Endothelial cell of umbilical vein (primary cell): ENCODE data around the gene DACT2. TPM values are rescaled to one million over a fixed set of nuclear protein-coding genes. Genes with fewer than 3 reads are reported as not detected.

Experiments
- BruUV-seq: library from RNA; stranded (reverse); fragments of 400-500 nt; replicated peaks from 2 replicates; lab custom pipeline; 2021; lab: Mats Ljungman, UMichigan
- CTCF ChIA-PET: fragments of 300-600, 350-600 bp; sonication (Branson Sonifier 250); formaldehyde crosslinking; loops from one replicate; lab custom pipeline; 2021; ENCODE audit warnings: antibody characterized with exemption, inconsistent platforms; lab: Charles Lee
- POLR2A ChIA-PET: fragments of 300-600, 350-600 bp; sonication (Branson Sonifier 250); formaldehyde crosslinking; loops from one replicate; lab custom pipeline; 2021; ENCODE audit warnings: antibody characterized with exemption, inconsistent platforms; lab: Charles Lee
- DNase-seq: peaks from one replicate; pipeline ENCODE4 v3.0.0-alpha.2; 2011; ENCODE audit warnings: low read depth, low spot score
- FAIRE-seq: peaks from 2 replicates; lab custom pipeline; 2011; peaks lifted over from hg19 to GRCh38; lab: Jason Lieb, UNC
- H2AFZ ChIP-seq: 2 replicates; pipeline ENCODE4 v1.6.0; 2012; ENCODE audit warnings: low read depth, low read length, control low read depth, inconsistent platforms
- H3K27ac ChIP-seq: 2 replicates; pipeline ENCODE4 v1.5.1; 2011; ENCODE audit warnings: low read depth, mild to moderate bottlenecking, control low read depth, low read length, moderate library complexity; ENCODE audit not compliant: insufficient read depth
- H3K27me3 ChIP-seq, 2 experiments: 2 replicates each; pipeline versions ENCODE4 v1.6.0 to v1.6.1; 2011; ENCODE audit warnings: low read length in 2 of 2, mixed read lengths in 1 of 2; ENCODE audit not compliant: control insufficient read depth in 2 of 2, insufficient read depth in 2 of 2
- H3K36me3 ChIP-seq, 2 experiments: 2 replicates in 1 of 2; 3 replicates in 1 of 2; pipeline ENCODE4 v1.5.1; 2011; ENCODE audit warnings: low read length in 2 of 2, mild to moderate bottlenecking in 1 of 2, moderate library complexity in 1 of 2; ENCODE audit not compliant: control insufficient read depth in 2 of 2, insufficient read depth in 2 of 2; ENCODE audit errors: extremely low read depth in 1 of 2
- H3K4me1 ChIP-seq: 3 replicates; pipeline ENCODE4 v1.5.1; 2011; ENCODE audit warnings: mild to moderate bottlenecking, low read length; ENCODE audit not compliant: control insufficient read depth, insufficient read depth; ENCODE audit errors: extremely low read depth
- H3K4me2 ChIP-seq: 2 replicates; pipeline ENCODE4 v1.6.1; 2011; ENCODE audit warnings: low read length, control low read depth, mixed read lengths; ENCODE audit not compliant: insufficient read depth
- H3K4me3 ChIP-seq, 3 experiments: fragments of 200-600 bp in 1 of 3; sonication (generic), shearing (Covaris generic) in 1 of 3; replicated peaks in 1 of 3; 2 replicates each; pipeline ENCODE4 v1.5.1; 2011 to 2016; ENCODE audit warnings: control low read depth in 3 of 3, low read length in 3 of 3, mild to moderate bottlenecking in 2 of 3, inconsistent platforms in 1 of 3, low read depth in 1 of 3, moderate library complexity in 1 of 3; ENCODE audit not compliant: insufficient read depth in 1 of 3
- H3K79me2 ChIP-seq: 2 replicates; pipeline ENCODE4 v1.6.0; 2012; ENCODE audit warnings: low read length, inconsistent platforms; ENCODE audit not compliant: control insufficient read depth, insufficient read depth
- H3K9ac ChIP-seq: replicated peaks from 2 replicates; pipeline ENCODE3; 2011; ENCODE audit warnings: low read length, control low read depth; ENCODE audit not compliant: insufficient read depth; ENCODE audit errors: extremely low read depth
- H3K9me1 ChIP-seq: replicated peaks from 3 replicates; pipeline ENCODE4 v1.6.0; 2011; ENCODE audit warnings: mild to moderate bottlenecking, low read length; ENCODE audit not compliant: control insufficient read depth, insufficient read depth; ENCODE audit errors: extremely low read depth
- H3K9me3 ChIP-seq: replicated peaks from 2 replicates; pipeline ENCODE4 v1.5.1; 2012; ENCODE audit warnings: low read length, inconsistent platforms; ENCODE audit not compliant: control insufficient read depth, insufficient read depth
- H4K20me1 ChIP-seq: replicated peaks from 2 replicates; pipeline ENCODE3; 2011; ENCODE audit warnings: mild to moderate bottlenecking, low read length; ENCODE audit not compliant: control insufficient read depth, insufficient read depth; ENCODE audit errors: extremely low read depth
- CTCF ChIP-seq, 2 donors: IDR thresholded peaks; 1 replicate in 1 of 2; 2 replicates in 1 of 2; pipeline ENCODE4 v1.5.1; 2011; ENCODE audit warnings: low read length in 2 of 2, mild to moderate bottlenecking in 2 of 2, moderate library complexity in 2 of 2, control low read depth in 1 of 2, inconsistent platforms in 1 of 2, low read depth in 1 of 2; ENCODE audit not compliant: insufficient read depth in 1 of 2; ENCODE audit errors: extremely low read depth in 1 of 2
- EZH2 ChIP-seq: IDR thresholded peaks from 2 replicates; pipeline ENCODE4 v1.6.1; 2012; ENCODE audit warnings: borderline replicate concordance, low read depth, mild to moderate bottlenecking, moderate library complexity, low read length, inconsistent platforms; ENCODE audit not compliant: severe bottlenecking
- FOS ChIP-seq: IDR thresholded peaks from 2 replicates; pipeline ENCODE4 v1.6.1; 2011; ENCODE audit warnings: mild to moderate bottlenecking, low read length, moderate library complexity, borderline replicate concordance; ENCODE audit not compliant: insufficient read depth
- GATA2 ChIP-seq: IDR thresholded peaks from 2 replicates; pipeline ENCODE4 v1.7.0; 2011; ENCODE audit warnings: low read depth, mild to moderate bottlenecking, moderate library complexity, mixed read lengths, low read length; ENCODE audit not compliant: insufficient read length, insufficient read depth
- JUN ChIP-seq: IDR thresholded peaks from 2 replicates; pipeline ENCODE4 v1.6.1; 2011; ENCODE audit warnings: borderline replicate concordance, low read depth; ENCODE audit not compliant: insufficient read length, insufficient read depth
- MYC ChIP-seq: IDR thresholded peaks from one replicate; pipeline ENCODE4 v1.6.1; 2011; ENCODE audit warnings: mild to moderate bottlenecking, low read depth, low read length
- POLR2A ChIP-seq: IDR thresholded peaks from 2 replicates; pipeline ENCODE4 v1.6.1; 2012; ENCODE audit warnings: low read depth, mild to moderate bottlenecking, control low read depth, low read length
- POLR2AphosphoS5 ChIP-seq: IDR thresholded peaks from 2 replicates; pipeline ENCODE4 v1.6.1; 2012; ENCODE audit warnings: low read depth, mild to moderate bottlenecking, control low read depth, low read length, moderate library complexity; ENCODE audit not compliant: insufficient read depth
- dilution Hi-C: fragments of 300-500 bp; cut with MboI; formaldehyde crosslinking; loops from one replicate; pipeline ENCODE4 v1.15.0; 2019; ENCODE audit warnings: low sequenced_read_pairs; ENCODE audit not compliant: extremely low pct_ligation_motif_present
- intact Hi-C: fragments of 100-400 bp; cut with micrococcal nuclease; formaldehyde crosslinking; loops from one replicate; pipeline ENCODE4 v1.10.0; 2022
- polyA plus RNA-seq, 4 experiments: library from polyadenylated mRNA; depleted of rRNA in 3 of 4; stranded (reverse) in 3 of 4; unstranded in 1 of 4; fragments of >200 nt; gene quantifications; 2 replicates each; pipeline versions ENCODE4 v1.2.1 to v1.2.3, GENCODE V29; 2011 to 2012; ENCODE audit warnings: missing spikeins in 1 of 4
- total RNA-seq: library from RNA; stranded (reverse); gene quantifications from 2 replicates; pipeline ENCODE4 v1.2.3, GENCODE V29; 2021
- TF ChIP-seq, protein P1 (sequence below): IDR thresholded peaks from 2 replicates; pipeline ENCODE4 v1.6.1; 2011; ENCODE audit not compliant: insufficient read depth, insufficient read length

DACT2 gene
- total and polyA plus RNA-seq, 2 donors (not counting 3 experiments of a cell fraction or from before 2014, with no cell fraction given), result not detected

GRCh38 chr6:168367285-168367751 lies 47.7 kb upstream of the DACT2 start:
- Histone ChIP-seq H3K36me3 (no peaks in the 10 kb centered on the region), H3K9me3 (no peaks in the 10 kb centered on the region), H3K9me1 (no peaks in the 10 kb centered on the region), H2AFZ (no peak overlapping the region), H3K27me3 (no peaks in the 10 kb centered on the region), H3K79me2 (no peaks in the 10 kb centered on the region), H3K9ac (no peak overlapping the region), H3K4me1 (no peaks in the 10 kb centered on the region), H3K4me3 (no peak overlapping the region), H4K20me1 (no peaks in the 10 kb centered on the region), H3K4me2 (no peak overlapping the region), H3K27ac (no peak overlapping the region)
- BruUV-seq, result no TSS peak
- intact Hi-C loops, result no loop called here
- no peak for TF ChIP-seq MYC
- no peak for TF ChIP-seq EZH2
- TF ChIP-seq FOS, result no peak
- TF ChIP-seq JUN, result no peak
- no peak for TF ChIP-seq POLR2A
- no peak for TF ChIP-seq CTCF (IDR thresholded peaks at IDR 0.05; ENCODE audit: extremely low read depth in 1 of 2, insufficient read depth in 1 of 2, low read depth in 1 of 2, low read length in 2 of 2)
- TF ChIP-seq GATA2, result no peak
- TF ChIP-seq POLR2AphosphoS5, result no peak
- TF ChIP-seq, protein P1, sequence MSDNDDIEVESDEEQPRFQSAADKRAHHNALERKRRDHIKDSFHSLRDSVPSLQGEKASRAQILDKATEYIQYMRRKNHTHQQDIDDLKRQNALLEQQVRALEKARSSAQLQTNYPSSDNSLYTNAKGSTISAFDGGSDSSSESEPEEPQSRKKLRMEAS, result no peak
- CTCF ChIA-PET, result no interaction called here
- dilution Hi-C loops, result no loop called here
- DNase-seq (no peak), FAIRE-seq (no peak)
- POLR2A ChIA-PET, result no interaction called here
